GM19035 (cell line): ENCODE results near the gene DGCR2.

ENCODE experiments used
- ATAC-seq: cut with Tn5 transposase; IDR thresholded peaks from one replicate; pipeline ENCODE4 v1.9.1; 2021; ENCODE audit not compliant: unreplicated experiment

DGCR2 gene

GRCh38 chr22:19147195-19147780 is 25.1 kb upstream of the DGCR2 start:
- ATAC-seq, result no peak

GRCh38 chr22:19146215-19146968 is 24.2 kb upstream of the DGCR2 start:
- no peak for ATAC-seq

GRCh38 chr22:19143967-19144400 is 21.8 kb upstream of the DGCR2 start:
- ATAC-seq, result peak; percentile 31

GRCh38 chr22:19143212-19143611 is 21.0 kb upstream of the DGCR2 start:
- no peak for ATAC-seq

GRCh38 chr22:19142394-19142793 is 20.2 kb upstream of the DGCR2 start:
- no peak for ATAC-seq

GRCh38 chr22:19139974-19140373 is 17.8 kb upstream of the DGCR2 start:
- ATAC-seq, result no peak

GRCh38 chr22:19139001-19139356 is 16.8 kb upstream of the DGCR2 start:
- ATAC-seq, result no peak

GRCh38 chr22:19138217-19139000 is 16.2 kb upstream of the DGCR2 start:
- no peak for ATAC-seq

GRCh38 chr22:19137384-19138216 is 15.4 kb upstream of the DGCR2 start:
- no peak for ATAC-seq

- ATAC-seq, result no peak
Observed at GRCh38 chr22:19136915-19137314, 14.7 kb upstream of the DGCR2 start.

- ATAC-seq, result no peak
Observed at GRCh38 chr22:19134874-19135273, 12.7 kb upstream of the DGCR2 start.

GRCh38 chr22:19134176-19134831 is 12.1 kb upstream of the DGCR2 start:
- ATAC-seq, result no peak

- ATAC-seq, result no peak
Observed at GRCh38 chr22:19133561-19133960, 11.3 kb upstream of the DGCR2 start.

GRCh38 chr22:19132693-19133400 is 10.6 kb upstream of the DGCR2 start:
- ATAC-seq, result no peak

GRCh38 chr22:19132153-19132552 is 9.9 kb upstream of the DGCR2 start:
- no peak for ATAC-seq

GRCh38 chr22:19131685-19132015 is 9.4 kb upstream of the DGCR2 start:
- ATAC-seq, result no peak

GRCh38 chr22:19130959-19131684 is 8.9 kb upstream of the DGCR2 start, which contains the start of gene TSSK2:
Gene TSSK2 (plus strand): TSS chr22:19131308. CDS start chr22:19131400, 92 bp downstream.
- ATAC-seq, result no peak

- no peak for ATAC-seq
Observed at GRCh38 chr22:19129871-19130270, 7.7 kb upstream of the DGCR2 start.

GRCh38 chr22:19128946-19129727 is 6.9 kb upstream of the DGCR2 start:
- ATAC-seq, result no peak
